HG03196 (cell line): Measurements from ENCODE around the gene OST4.

ENCODE experiments used
- ATAC-seq: cut with Tn5 transposase; IDR thresholded peaks from one replicate; pipeline ENCODE4 v1.9.1; 2021; ENCODE audit not compliant: unreplicated experiment

Gene OST4

GRCh38 chr2:27054721-27055120, 16.7 kb downstream of the OST4 start:
- ATAC-seq = no peak

- ATAC-seq = no peak
Observed at GRCh38 chr2:27053776-27054175, 17.7 kb downstream of the OST4 start.

- no peak for ATAC-seq
Observed at GRCh38 chr2:27053321-27053720, 18.1 kb downstream of the OST4 start.

GRCh38 chr2:27051902-27052645, 19.4 kb downstream of the OST4 start:
- peak; percentile 0 for ATAC-seq

- ATAC-seq = peak; percentile 63
Observed at GRCh38 chr2:27050996-27051901, 20.2 kb downstream of the OST4 start, which contains the start of gene AGBL5. TSS of gene AGBL5 (plus strand) at chr2:27051668. CDS start at chr2:27052959, 1,291 bp downstream.

GRCh38 chr2:27050281-27050995, 21.0 kb downstream of the OST4 start:
- ATAC-seq = peak; percentile 61

- peak; percentile 16 for ATAC-seq
Observed at GRCh38 chr2:27049422-27050280, 21.8 kb downstream of the OST4 start.

- ATAC-seq = no peak
Observed at GRCh38 chr2:27042985-27043634, 28.3 kb downstream of the OST4 start.

GRCh38 chr2:27042159-27042661, 29.2 kb downstream of the OST4 start:
- no peak for ATAC-seq

GRCh38 chr2:27041752-27042151, 29.7 kb downstream of the OST4 start:
- no peak for ATAC-seq

GRCh38 chr2:27040282-27040681, 31.2 kb downstream of the OST4 start:
- ATAC-seq = no peak

GRCh38 chr2:27039871-27040270, 31.6 kb downstream of the OST4 start:
- no peak for ATAC-seq

- ATAC-seq = no peak
Observed at GRCh38 chr2:27039426-27039825, 32.0 kb downstream of the OST4 start.

GRCh38 chr2:27038631-27039339, 32.7 kb downstream of the OST4 start:
- no peak for ATAC-seq

GRCh38 chr2:27038012-27038411, 33.4 kb downstream of the OST4 start:
- no peak for ATAC-seq

- ATAC-seq = peak; percentile 7
Observed at GRCh38 chr2:27033253-27033852, 38.1 kb downstream of the OST4 start.

GRCh38 chr2:27032495-27033252, 38.8 kb downstream of the OST4 start, which contains the start of gene TMEM214:
TSS of gene TMEM214 (plus strand) at chr2:27032965. CDS start at chr2:27033016, 51 bp downstream.
- ATAC-seq = peak; percentile 91

GRCh38 chr2:27029051-27029450, 42.4 kb downstream of the OST4 start:
- ATAC-seq = no peak
